ENCODE measurements around the gene CDH13.

The CDH13 gene

GRCh38 chr16:82657239-82657638 is 30.5 kb downstream of the CDH13 start:
- Histone ChIP-seq H3K27me3 (replicated peaks; ENCODE audit: insufficient read depth, low read length) (no peaks in the 10 kb centered on the region), H4K20me1 (ENCODE audit: insufficient read depth, low read length) (no peaks in the 10 kb centered on the region), H3K27ac (ENCODE audit: low read length) (no peak overlapping the region), H3K4me2 (ENCODE audit: low read depth, low read length) (no peak overlapping the region), H3K4me3 (ENCODE audit: low read length) (no peak overlapping the region), H2AFZ (ENCODE audit: low read length) (no peak overlapping the region), H3K9me2 (replicated peaks; ENCODE audit: insufficient read depth, low read length) (no peaks in the 10 kb centered on the region), H3K79me2 (ENCODE audit: low read length) (no peaks in the 10 kb centered on the region), H3K4me1 (ENCODE audit: low read length) (peaks cover 20% of the 10 kb centered on the region), H3F3A (ENCODE audit: insufficient read depth, low read length) (peaks cover under 1% of the 10 kb centered on the region), H3K36me3 (replicated peaks; ENCODE audit: insufficient read depth, low read length) (no peaks in the 10 kb centered on the region), H3K9me3 (replicated peaks; ENCODE audit: insufficient read depth, low read length) (no peaks in the 10 kb centered on the region), H3K9ac (ENCODE audit: low read length) (no peak overlapping the region)
- no peak for TF ChIP-seq EZH2phosphoT487 (IDR thresholded peaks at IDR 0.05; ENCODE audit: low read length)
- no peak for TF ChIP-seq CTCF (IDR thresholded peaks at IDR 0.05; ENCODE audit: low read length)
- DNase-seq: no peak

GRCh38 chr16:82657786-82658185 is 31.0 kb downstream of the CDH13 start:
- Histone ChIP-seq H4K20me1 (ENCODE audit: insufficient read depth, low read length) (no peaks in the 10 kb centered on the region), H3K36me3 (replicated peaks; ENCODE audit: insufficient read depth, low read length) (no peaks in the 10 kb centered on the region), H3K9me2 (replicated peaks; ENCODE audit: insufficient read depth, low read length) (no peaks in the 10 kb centered on the region), H3K4me2 (ENCODE audit: low read depth, low read length) (no peak overlapping the region), H3K79me2 (ENCODE audit: low read length) (no peaks in the 10 kb centered on the region), H3K4me3 (ENCODE audit: low read length) (no peak overlapping the region), H3K27ac (ENCODE audit: low read length) (no peak overlapping the region), H3K27me3 (replicated peaks; ENCODE audit: insufficient read depth, low read length) (no peaks in the 10 kb centered on the region), H3K9ac (ENCODE audit: low read length) (no peak overlapping the region), H3F3A (ENCODE audit: insufficient read depth, low read length) (no peaks in the 10 kb centered on the region), H3K9me3 (replicated peaks; ENCODE audit: insufficient read depth, low read length) (no peaks in the 10 kb centered on the region), H2AFZ (ENCODE audit: low read length) (no peak overlapping the region), H3K4me1 (ENCODE audit: low read length) (peaks cover 15% of the 10 kb centered on the region)
- no peak for DNase-seq
- TF ChIP-seq CTCF (IDR thresholded peaks at IDR 0.05; ENCODE audit: low read length): no peak
- TF ChIP-seq EZH2phosphoT487 (IDR thresholded peaks at IDR 0.05; ENCODE audit: low read length): no peak
- no peak for TF ChIP-seq EZH2 (optimal IDR thresholded peaks at IDR 0.05; ENCODE audit: low read depth, low read length)

- H3K9me2 ChIP-seq (replicated peaks; ENCODE audit: insufficient read depth, low read length): no peaks in the 10 kb centered on the region
Observed at GRCh38 chr16:82658796-82659195, 32.0 kb downstream of the CDH13 start.

More at GRCh38 chr16:82658796-82659195, 32.0 kb downstream of the CDH13 start:
- no peak for DNase-seq
- Histone ChIP-seq H3K27ac (ENCODE audit: low read length) (no peak overlapping the region), H4K20me1 (ENCODE audit: insufficient read depth, low read length) (no peaks in the 10 kb centered on the region), H3K4me3 (ENCODE audit: low read length) (no peak overlapping the region), H3K27me3 (replicated peaks; ENCODE audit: insufficient read depth, low read length) (no peaks in the 10 kb centered on the region), H3K79me2 (ENCODE audit: low read length) (no peaks in the 10 kb centered on the region), H3K9me3 (replicated peaks; ENCODE audit: insufficient read depth, low read length) (no peaks in the 10 kb centered on the region), H3K36me3 (replicated peaks; ENCODE audit: insufficient read depth, low read length) (no peaks in the 10 kb centered on the region), H3K4me2 (ENCODE audit: low read depth, low read length) (no peak overlapping the region), H2AFZ (ENCODE audit: low read length) (no peak overlapping the region), H3K9ac (ENCODE audit: low read length) (no peak overlapping the region), H3K4me1 (ENCODE audit: low read length) (peaks cover 5% of the 10 kb centered on the region; the same call in 1 of the 2 replicates), H3F3A (ENCODE audit: insufficient read depth, low read length) (no peaks in the 10 kb centered on the region)
- TF ChIP-seq CTCF (IDR thresholded peaks at IDR 0.05; ENCODE audit: low read length): no peak
- TF ChIP-seq EZH2 (optimal IDR thresholded peaks at IDR 0.05; ENCODE audit: low read depth, low read length): no peak
- no peak for TF ChIP-seq EZH2phosphoT487 (IDR thresholded peaks at IDR 0.05; ENCODE audit: low read length)
